Skin of body (tissue), 2 donors: ENCODE data around the gene LCA5L. TPM values are rescaled to one million over a fixed set of nuclear protein-coding genes. Genes with fewer than 3 reads are reported as not detected.
A peak's percentile ranks its signal among the peaks of the same experiment; 100 is the strongest.
"Not testable (repeated sequence)": the region's sequence is repeated elsewhere in the genome, so short reads cannot be mapped to it uniquely, and the experiment has no call there.

Experiments
- DNase-seq: peaks from one replicate; lab custom pipeline; 2025; lab: John Stamatoyannopoulos, UW
- total RNA-seq: library from RNA; depleted of rRNA; stranded (reverse); fragments of >200 nt; gene quantifications from one replicate; pipeline ENCODE4 v1.2.3, GENCODE V29; 2014

LCA5L gene
- total RNA-seq, 1 donor from 2014 or later, result 0.89 TPM

- peak; percentile 46 for DNase-seq
These were observed 57.4 kb downstream of the LCA5L start for GRCh38 chr21:39388038-39388810.

GRCh38 chr21:39387461-39388037 lies 58.0 kb downstream of the LCA5L start:
- peak; percentile 84 for DNase-seq

GRCh38 chr21:39386899-39387298 lies 58.7 kb downstream of the LCA5L start:
- DNase-seq, result no peak

GRCh38 chr21:39386194-39386593 lies 59.4 kb downstream of the LCA5L start:
- DNase-seq, result no peak

DNA sequence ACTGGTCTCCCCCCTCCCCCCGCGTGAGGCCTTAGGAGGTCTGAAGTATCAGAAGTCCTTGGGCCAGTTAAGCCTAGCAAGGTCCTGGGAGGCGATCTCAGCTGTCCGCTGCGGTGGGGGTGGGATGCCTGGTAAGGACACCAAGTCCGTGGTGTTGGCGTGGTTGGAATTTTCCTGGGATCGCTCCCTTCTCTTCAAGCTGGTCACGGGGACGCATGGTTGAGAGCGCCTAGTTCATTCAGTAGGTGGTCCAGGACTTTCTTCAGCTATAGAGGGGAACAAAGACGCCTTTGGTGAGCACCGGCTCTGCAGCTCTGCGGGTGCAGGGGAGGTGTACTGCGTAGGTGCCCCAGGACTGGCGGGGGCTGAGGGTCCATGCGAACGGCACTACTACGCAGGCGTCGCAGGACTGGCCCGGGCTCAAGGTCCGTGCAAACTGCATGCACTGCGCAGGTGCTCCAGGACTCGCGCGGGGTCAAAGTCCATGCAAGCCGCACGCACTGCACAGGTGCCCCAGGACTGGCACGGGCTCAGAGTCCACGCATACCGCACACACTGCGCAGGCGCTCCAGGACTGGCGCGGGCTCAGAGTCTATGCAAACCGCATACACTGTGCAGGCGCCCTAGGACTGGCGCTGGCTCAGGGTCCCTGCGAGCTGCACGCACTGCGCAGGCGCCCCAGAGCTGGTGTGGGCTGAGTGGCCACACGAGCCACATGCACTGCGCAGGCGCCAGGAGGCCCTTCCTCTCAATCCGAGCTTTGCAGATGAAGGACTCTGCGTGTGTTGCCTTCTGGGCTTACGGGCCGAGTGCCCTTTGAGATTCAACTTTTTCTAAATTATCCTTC lies 60.1 kb downstream of the LCA5L start:
- DNase-seq, result peak; percentile 46

DNA sequence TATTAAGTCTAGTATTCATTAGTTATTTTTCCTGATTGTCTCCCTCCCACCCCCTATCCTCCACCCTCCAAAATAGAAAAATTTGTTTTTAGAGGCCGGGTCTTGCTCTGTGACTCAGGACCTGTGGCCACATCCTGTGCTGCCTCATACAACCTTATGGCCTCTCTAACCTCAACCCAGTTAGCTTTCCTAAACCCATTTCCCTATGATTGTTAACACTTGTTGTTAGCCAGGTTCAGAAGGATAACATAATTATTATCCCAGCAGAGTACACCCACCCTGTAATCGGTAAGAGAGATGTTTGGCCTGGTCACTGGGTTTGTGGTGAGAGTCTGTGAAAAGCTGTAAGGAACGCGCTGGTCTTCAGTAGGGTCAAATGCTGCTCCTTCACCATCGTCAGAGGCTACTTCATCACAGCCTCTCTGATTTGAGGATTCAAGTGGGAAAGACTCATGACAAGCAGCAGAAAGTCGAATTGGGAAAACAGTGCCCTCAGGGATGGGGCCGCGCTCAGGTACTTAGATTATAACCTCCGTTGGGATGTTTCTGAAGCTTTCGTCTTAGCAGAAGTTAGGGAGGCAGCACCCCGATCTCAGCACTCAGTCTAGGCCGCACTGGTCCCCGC lies 60.8 kb downstream of the LCA5L start:
- DNase-seq, result no peak

GRCh38 chr21:39382096-39382495 lies 63.5 kb downstream of the LCA5L start:
- not testable (repeated sequence) for DNase-seq

DNA sequence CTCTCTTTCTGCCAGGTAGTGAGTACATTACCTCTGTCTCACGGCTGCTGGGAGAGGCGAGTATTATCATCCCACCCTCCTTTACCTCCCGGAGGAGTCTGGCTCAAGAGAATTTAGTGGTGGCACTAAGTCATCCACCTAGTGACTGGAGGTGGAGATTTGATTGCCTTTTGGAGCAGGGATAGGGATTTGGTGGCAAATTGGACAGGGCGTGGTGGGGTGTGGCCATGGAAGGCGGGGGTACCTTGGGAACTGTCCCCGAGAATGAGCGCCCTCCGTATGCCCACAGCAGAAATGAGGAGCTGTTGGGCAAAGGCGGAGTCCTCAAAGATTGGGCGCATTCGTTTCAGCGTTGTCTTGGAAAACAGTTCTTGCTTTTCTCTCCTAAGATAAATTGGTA lies 64.6 kb downstream of the LCA5L start:
- DNase-seq, result no peak

- peak; percentile 88 for DNase-seq
These were observed 65.3 kb downstream of the LCA5L start for GRCh38 chr21:39379986-39380891.

DNA sequence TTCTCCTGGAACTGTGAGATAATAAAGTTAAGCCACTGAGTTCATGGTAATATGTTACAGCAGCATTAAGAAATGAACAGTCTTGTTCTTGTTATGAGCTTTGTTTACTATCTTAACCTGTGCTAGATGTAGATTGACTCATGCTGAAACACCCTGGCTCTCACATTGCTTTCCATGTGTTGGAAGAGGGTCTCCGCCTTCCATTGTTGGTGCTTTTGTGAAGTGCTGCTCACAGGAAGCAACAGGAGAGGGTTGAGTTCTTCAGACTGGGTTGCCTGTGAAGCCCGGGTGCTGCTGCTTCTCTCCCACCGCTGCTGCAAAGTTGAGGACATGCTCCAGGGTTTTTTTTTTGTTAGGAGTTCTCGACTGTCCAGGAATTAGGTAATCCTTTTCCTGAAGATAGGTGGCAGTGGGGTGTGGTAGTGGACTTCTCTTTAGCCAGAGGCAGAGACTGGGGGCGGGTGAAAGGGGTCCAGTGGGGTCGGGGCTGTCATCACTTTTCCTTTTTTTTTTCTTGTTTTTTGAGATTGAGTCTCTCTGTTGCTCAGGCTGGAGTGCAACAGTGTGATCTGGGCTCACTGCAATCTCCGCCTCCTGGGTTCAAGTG lies 68.0 kb downstream of the LCA5L start:
- DNase-seq, result no peak

- DNase-seq, result no peak
These were observed 70.1 kb downstream of the LCA5L start for GRCh38 chr21:39375446-39375845.

- DNase-seq, result no peak
These were observed 71.5 kb downstream of the LCA5L start for GRCh38 chr21:39374046-39374445.

DNA sequence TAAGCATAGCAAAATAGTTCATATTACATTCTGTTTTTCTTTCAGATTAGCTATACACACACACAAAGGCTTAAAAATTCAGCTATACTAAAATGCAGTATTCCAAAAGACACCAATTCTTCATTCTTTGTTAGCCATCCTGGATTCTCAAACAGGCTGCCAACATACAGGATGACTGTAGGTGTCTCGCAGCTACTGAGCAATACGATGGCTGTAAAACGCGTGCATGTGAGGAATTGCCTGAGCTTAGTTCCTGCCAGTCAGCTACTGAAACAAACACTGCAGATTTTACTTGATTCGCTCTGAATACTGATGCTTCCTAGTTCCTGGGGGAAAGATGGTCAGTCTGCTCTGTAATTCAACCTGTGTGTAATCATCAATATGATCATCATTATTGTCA lies 71.9 kb downstream of the LCA5L start:
- peak; percentile 14 for DNase-seq

GRCh38 chr21:39369896-39370288 lies 75.7 kb downstream of the LCA5L start:
- not testable (repeated sequence) for DNase-seq

DNA sequence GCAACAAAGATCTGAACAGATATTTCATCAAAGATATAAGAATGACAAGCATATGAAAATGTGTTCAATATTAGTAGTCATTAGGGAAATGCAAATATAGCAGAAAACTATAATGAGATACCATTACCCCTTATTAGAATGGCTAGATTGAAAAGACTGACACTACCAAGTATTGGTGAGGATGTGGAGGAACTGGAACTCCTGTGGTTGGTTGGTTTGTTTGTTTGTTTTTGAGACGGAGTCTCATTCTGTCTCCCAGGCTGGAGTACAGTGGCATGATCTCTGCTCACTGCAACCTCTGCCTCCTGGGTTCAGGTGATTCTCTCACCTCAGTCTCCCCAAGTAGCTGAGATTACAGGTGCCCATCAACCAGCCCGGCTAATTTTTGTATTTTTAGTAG lies 77.8 kb downstream of the LCA5L start:
- DNase-seq, result no peak

DNA sequence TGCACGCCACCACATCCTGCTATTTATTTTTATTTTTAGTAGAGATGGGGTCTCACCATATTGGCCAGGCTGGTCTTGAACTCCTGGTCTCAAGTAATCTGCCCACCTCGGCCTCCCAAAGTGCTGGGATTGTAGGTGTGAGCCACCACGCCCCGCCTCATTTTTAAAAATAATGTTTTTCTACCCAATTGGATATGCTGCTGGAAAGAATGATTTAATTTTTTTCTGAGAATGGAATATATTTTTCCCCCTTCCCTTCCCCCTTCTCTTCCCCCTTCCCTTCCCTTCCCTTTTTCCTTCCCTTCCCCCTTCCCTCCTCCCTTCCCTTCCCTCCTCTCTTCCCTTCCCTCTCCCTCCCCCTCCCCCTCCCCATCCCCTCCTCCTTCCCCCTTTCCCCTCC lies 79.0 kb downstream of the LCA5L start:
- DNase-seq, result no peak

- DNase-seq, result no peak
These were observed 80.6 kb downstream of the LCA5L start for GRCh38 chr21:39364949-39365348.

DNA sequence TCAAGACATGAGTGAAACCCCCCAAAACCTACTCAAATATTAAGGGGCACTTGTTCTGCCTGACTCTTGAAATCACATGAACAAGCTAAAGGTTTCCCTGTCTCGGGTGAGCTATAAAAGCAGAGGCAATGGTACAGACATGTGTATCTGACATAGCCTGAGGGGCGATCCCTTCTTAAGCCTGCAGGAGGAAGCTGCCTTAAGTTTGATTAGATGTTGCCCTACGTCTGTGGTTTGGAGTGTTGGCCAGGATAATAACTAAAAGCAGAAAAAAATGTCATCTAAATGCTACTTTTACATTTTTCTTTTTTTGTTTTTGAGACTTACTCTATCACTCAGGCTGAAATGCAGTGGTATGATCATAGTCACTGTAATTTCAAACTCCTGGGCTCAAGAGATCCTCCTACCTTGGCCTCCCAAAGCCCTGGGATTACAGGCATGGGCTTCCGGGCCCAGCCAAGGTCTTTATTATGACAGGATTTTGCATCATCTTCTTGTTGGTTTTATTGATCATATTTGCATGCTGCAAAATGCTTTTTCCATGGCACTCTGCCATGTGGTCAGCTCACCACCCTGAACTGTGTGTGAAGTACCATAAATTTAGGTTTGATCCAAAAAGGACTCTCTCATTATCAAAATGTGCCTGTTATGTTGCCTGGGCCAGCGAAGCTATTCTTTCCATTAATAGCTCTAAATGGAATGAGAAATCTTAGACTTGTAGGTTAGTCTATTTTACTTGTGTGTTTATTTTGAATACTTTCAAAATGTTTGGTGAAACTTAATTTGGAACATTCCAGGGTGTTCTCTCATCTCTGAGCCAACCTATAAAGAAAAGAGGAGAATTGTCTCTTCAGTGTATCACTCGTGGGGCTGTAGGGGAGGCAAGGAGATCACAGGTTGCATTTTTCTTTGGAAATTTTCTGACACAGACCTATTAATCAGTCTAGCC lies 81.7 kb downstream of the LCA5L start:
- DNase-seq, result no peak

DNA sequence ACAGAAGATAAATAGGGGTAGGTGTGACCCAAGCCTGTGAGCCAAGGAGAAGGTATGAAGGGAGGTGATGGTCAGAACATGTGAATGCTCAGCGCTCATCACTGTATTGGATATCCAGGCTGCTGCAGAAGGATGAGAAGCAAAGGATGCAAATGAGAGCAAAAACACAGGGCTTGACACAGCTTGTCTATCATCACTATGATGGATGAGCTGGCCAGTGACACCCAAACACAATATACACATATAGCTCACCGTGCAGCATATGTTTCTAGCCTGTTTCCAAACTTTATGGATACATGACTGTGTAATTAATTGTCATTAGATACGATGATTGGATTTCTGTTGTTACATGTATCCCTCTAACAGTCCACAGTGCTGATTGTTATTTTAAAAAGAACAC lies 82.8 kb downstream of the LCA5L start:
- DNase-seq, result no peak
